K562 (cell line): ENCODE data around the gene VDAC2. TPM values are rescaled to one million over a fixed set of nuclear protein-coding genes. Genes with fewer than 3 reads are reported as not detected.

Experiments used
- ATAC-seq: fragments of 200-7000 bp; cut with Tn5 transposase; 3 replicates; pipeline ENCODE4 v1.9.1; 2020; ENCODE audit warnings: moderate library complexity
- BruUV-seq: library from RNA; stranded (reverse); fragments of 400-500 nt; replicated peaks from 2 replicates; lab custom pipeline; 2021; lab: Mats Ljungman, UMichigan
- CTCF ChIA-PET: fragments of 300-600 bp; formaldehyde crosslinking; extraction: SDS; loops from one replicate; lab custom pipeline; 2021; ENCODE audit warnings: low intra/inter-chr PET ratio; lab: Yijun Ruan, JAX
- POLR2A ChIA-PET: fragments of 300-600, 350-650 bp; sonication (Branson Sonifier 250); formaldehyde crosslinking; extraction: SDS; loops from one replicate; lab custom pipeline; 2021; ENCODE audit warnings: antibody characterized with exemption, inconsistent platforms; lab: Yijun Ruan, JAX
- DNase-seq, 4 experiments: peaks; one replicate each; pipeline versions ENCODE4 v3.0.0 to v3.0.0-alpha.2; 2011 to 2018; ENCODE audit warnings: low spot score in 3 of 4, mixed read lengths in 3 of 4; ENCODE audit errors: extremely low read depth in 1 of 4
- FAIRE-seq: peaks from 2 replicates; lab custom pipeline; 2011; peaks lifted over from hg19 to GRCh38; lab: Jason Lieb, UNC
- H2AFZ ChIP-seq: 2 replicates; pipeline ENCODE4 v1.6.0; 2011; ENCODE audit warnings: low read depth, low read length, control low read depth, inconsistent platforms
- H3K27ac ChIP-seq: fragments of 200-600 bp; 3 replicates; pipeline ENCODE4 v1.8.0; 2011; ENCODE audit warnings: low read depth, mild to moderate bottlenecking, control low read depth, inconsistent platforms, low read length, moderate library complexity, mixed read lengths; ENCODE audit errors: extremely low read depth
- H3K27me3 ChIP-seq, 2 experiments: fragments of 300-600 bp in 1 of 2; 2 replicates in 1 of 2; 3 replicates in 1 of 2; pipeline versions ENCODE4 v1.6.0 to v1.8.0; 2011; ENCODE audit warnings: inconsistent platforms in 2 of 2, low read length in 2 of 2, mild to moderate bottlenecking in 1 of 2, mixed read lengths in 1 of 2, moderate library complexity in 1 of 2; ENCODE audit not compliant: control insufficient read depth in 2 of 2, insufficient read depth in 2 of 2
- H3K36me3 ChIP-seq: fragments of 300-600 bp; 3 replicates; pipeline ENCODE4 v1.8.0; 2011; ENCODE audit warnings: mild to moderate bottlenecking, low read length, inconsistent platforms; ENCODE audit not compliant: control insufficient read depth, insufficient read depth
- H3K4me1 ChIP-seq, 2 experiments: fragments of 200-600 bp in 1 of 2; replicated peaks in 1 of 2; 2 replicates in 1 of 2; 3 replicates in 1 of 2; pipeline versions ENCODE4 v1.5.1 to v1.8.0; 2011; ENCODE audit warnings: inconsistent platforms in 2 of 2, low read length in 2 of 2, mild to moderate bottlenecking in 1 of 2, mixed read lengths in 1 of 2, moderate library complexity in 1 of 2; ENCODE audit not compliant: control insufficient read depth in 2 of 2, insufficient read depth in 2 of 2
- H3K4me2 ChIP-seq: 2 replicates; pipeline ENCODE4 v1.6.1; 2011; ENCODE audit warnings: low read length, control low read depth, inconsistent platforms, mixed read lengths; ENCODE audit not compliant: insufficient read depth
- H3K4me3 ChIP-seq: fragments of 200-600 bp; sonication (generic), shearing (Covaris generic); 2 replicates; pipeline ENCODE4 v1.5.1; 2016; ENCODE audit warnings: control low read depth, inconsistent platforms
- H3K79me2 ChIP-seq: fragments of 200-600 bp; 3 replicates; pipeline ENCODE4 v1.8.0; 2011; ENCODE audit warnings: low read length, inconsistent platforms; ENCODE audit not compliant: control insufficient read depth, insufficient read depth
- H3K9ac ChIP-seq, 2 experiments: 2 replicates each; pipeline versions ENCODE4 v1.6.0 to v1.6.1; 2011; ENCODE audit warnings: low read depth in 2 of 2, low read length in 2 of 2, control low read depth in 1 of 2, inconsistent platforms in 1 of 2, mild to moderate bottlenecking in 1 of 2, mixed read lengths in 1 of 2; ENCODE audit not compliant: insufficient read depth in 1 of 2
- H3K9me1 ChIP-seq: one replicate; pipeline ENCODE4 v1.6.0; 2011; ENCODE audit warnings: inconsistent platforms, mild to moderate bottlenecking, low read length, moderate library complexity; ENCODE audit not compliant: control insufficient read depth, insufficient read depth
- H3K9me3 ChIP-seq: replicated peaks from 2 replicates; pipeline ENCODE4 v1.5.1; 2011; ENCODE audit warnings: low read depth, low read length, inconsistent platforms; ENCODE audit not compliant: control insufficient read depth, insufficient read depth
- H4K20me1 ChIP-seq: replicated peaks from 2 replicates; pipeline ENCODE4 v1.6.1; 2011; ENCODE audit warnings: low read length, inconsistent platforms, mixed read lengths; ENCODE audit not compliant: control insufficient read depth, insufficient read depth
- EWSR1 ChIP-seq: fragments of 450-650 bp; IDR thresholded peaks from 2 replicates; pipeline ENCODE4 v1.6.1; 2018; ENCODE audit warnings: borderline replicate concordance, mild to moderate bottlenecking, low read depth, moderate library complexity; ENCODE audit not compliant: partially characterized antibody
- HDAC2 ChIP-seq: fragments of 450-650 bp; IDR thresholded peaks from 2 replicates; pipeline ENCODE4 v1.6.1; 2016; ENCODE audit warnings: mild to moderate bottlenecking
- HLTF ChIP-seq: fragments of 450-650 bp; IDR thresholded peaks from 2 replicates; pipeline ENCODE4 v1.6.1; 2016
- ILK ChIP-seq: fragments of 450-650 bp; IDR thresholded peaks from 2 replicates; pipeline ENCODE4 v1.6.1; 2016; ENCODE audit warnings: missing genetic modification characterization, low read depth, mild to moderate bottlenecking, missing compliant biosample characterization, moderate library complexity, borderline replicate concordance
- KAT7 ChIP-seq: sonication (generic); formaldehyde crosslinking; IDR thresholded peaks from 2 replicates; pipeline ENCODE4 v1.8.0; 2022; ENCODE audit warnings: missing genetic modification reagents, mild to moderate bottlenecking, borderline replicate concordance
- KHSRP ChIP-seq: fragments of 450-650 bp; IDR thresholded peaks from 2 replicates; pipeline ENCODE4 v1.6.1; 2017
- MEF2D ChIP-seq: conservative IDR thresholded peaks from 2 replicates; pipeline ENCODE4 v1.6.1; 2016; ENCODE audit warnings: low read depth, missing genetic modification characterization, missing compliant biosample characterization
- OTX1 ChIP-seq: fragments of 450-650 bp; formaldehyde crosslinking; IDR thresholded peaks from 2 replicates; pipeline ENCODE4 v1.4.0; 2022; ENCODE audit warnings: mild to moderate bottlenecking
- TRIM24 ChIP-seq, 2 experiments: fragments of 450-650 bp; IDR thresholded peaks; 2 replicates each; pipeline ENCODE4 v1.6.1; 2016
- ZNF12 ChIP-seq: sonication (generic); formaldehyde crosslinking; IDR thresholded peaks from 2 replicates; pipeline ENCODE4 v1.4.0; 2020; ENCODE audit warnings: mild to moderate bottlenecking, missing genetic modification reagents
- ZNF507 ChIP-seq: conservative IDR thresholded peaks from 2 replicates; pipeline ENCODE4 v1.6.1; 2017; ENCODE audit warnings: missing genetic modification characterization, missing compliant biosample characterization
- ZNF561 ChIP-seq: fragments of 450-650 bp; formaldehyde crosslinking; conservative IDR thresholded peaks from 2 replicates; pipeline ENCODE4 v1.4.0; 2020; ENCODE audit warnings: mild to moderate bottlenecking, moderate library complexity
- ZNF77 ChIP-seq: fragments of 250-450 bp; sonication (Bioruptor Pico); IDR thresholded peaks from 2 replicates; pipeline ENCODE4 v1.5.0; 2020
- WGBS: fragments of 100-300 bp; shearing (Covaris generic); methylation state at CpG from one replicate; pipeline ENCODE4 v1.1.6; 2016; ENCODE audit warnings: low coverage, mixed read lengths; ENCODE audit not compliant: insufficient coverage; ENCODE audit errors: missing lambda C conversion rate; 5-methylcytosine and 5-hydroxymethylcytosine counted together
- in situ Hi-C: fragments of 300-500 bp; cut with MboI; formaldehyde crosslinking; loops from 4 replicates; pipeline ENCODE4 v1.15.0; 2018; ENCODE audit warnings: inconsistent platforms, mixed read lengths
- intact Hi-C: fragments of 100-400 bp; cut with micrococcal nuclease; formaldehyde crosslinking; loops from 2 replicates; pipeline ENCODE4 v1.14.2; 2022
- polyA plus RNA-seq, 8 experiments: library from polyadenylated mRNA; depleted of rRNA in 4 of 8; stranded (reverse) in 5 of 8; unstranded in 3 of 8; fragments of >200 nt; fragmentation: Nextera tagmentation in 2 of 8; fragmentation: Illumina TruSeq in 1 of 8; extraction: Ambion mirVana in 2 of 8; extraction: Trizol in 1 of 8; gene quantifications; 2 replicates each; pipeline versions ENCODE4 v1.2.1 to v1.2.3, GENCODE V29; 2011 to 2014; ENCODE audit warnings: inconsistent platforms in 1 of 8, missing spikeins in 1 of 8
- total RNA-seq, 7 experiments: library from RNA; depleted of rRNA in 6 of 7; stranded (reverse); fragments of >200 nt in 6 of 7; fragmentation: Illumina TruSeq in 2 of 7; extraction: Trizol in 2 of 7; gene quantifications; 2 replicates each; pipeline versions ENCODE4 v1.2.1 to v1.2.3, GENCODE V29; 2011 to 2021; ENCODE audit warnings: low replicate concordance in 1 of 7
- TF ChIP-seq, protein P1 (sequence below): fragments of 450-650 bp; IDR thresholded peaks from 2 replicates; pipeline ENCODE4 v1.7.0; 2016; ENCODE audit warnings: borderline replicate concordance
- TF ChIP-seq, protein P2 (sequence below): fragments of 200-400 bp; formaldehyde crosslinking; IDR thresholded peaks from 2 replicates; pipeline ENCODE4 v1.6.1; 2017; ENCODE audit warnings: mild to moderate bottlenecking, low read depth, low read length, moderate library complexity

The VDAC2 gene
- total and polyA plus RNA-seq, 9 of the 15 experiments (the other 6 are each of a cell fraction or from before 2014, with no cell fraction given): 139 to 450 (median 250) TPM

DNA sequence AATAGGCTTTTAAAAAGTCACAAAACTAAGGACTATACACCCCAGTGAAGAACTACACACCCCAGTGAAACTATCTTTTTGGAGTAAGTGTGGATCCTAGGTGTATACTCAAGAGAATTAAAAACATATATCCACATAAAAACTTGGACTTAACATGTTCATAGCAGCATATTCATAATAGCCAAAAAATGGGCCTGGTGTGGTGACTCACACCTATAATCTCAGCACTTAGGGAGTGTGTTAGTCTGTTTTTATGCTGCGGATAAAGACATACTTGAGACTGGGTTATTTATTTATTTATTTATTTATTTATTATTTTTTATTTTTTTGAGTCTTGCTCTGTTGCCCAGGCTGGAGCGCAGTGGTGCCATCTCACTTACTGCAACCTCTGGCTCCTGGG lies 44.1 kb downstream of the VDAC2 start:
- H3K27me3 ChIP-seq: peaks cover 0 to 5% of the 10 kb centered on the region in 2 experiments; a peak in 1 of 5 replicates
- TF ChIP-seq ZNF561 (CRISPR knock-in tag) (no peak), TRIM24 (IDR thresholded peaks at IDR 0.05) (no peak), ZNF507 (tag) (no peak), ILK (tag) (no peak), KHSRP (no peak), HLTF (no peak), HDAC2 (no peak), OTX1 (CRISPR knock-in tag) (no peak), ZNF77 (CRISPR knock-in tag) (no peak), EWSR1 (no peak), KAT7 (CRISPR knock-in tag) (no peak), MEF2D (no peak), ZNF12 (CRISPR knock-in tag) (no peak)
- TF ChIP-seq, protein P1, sequence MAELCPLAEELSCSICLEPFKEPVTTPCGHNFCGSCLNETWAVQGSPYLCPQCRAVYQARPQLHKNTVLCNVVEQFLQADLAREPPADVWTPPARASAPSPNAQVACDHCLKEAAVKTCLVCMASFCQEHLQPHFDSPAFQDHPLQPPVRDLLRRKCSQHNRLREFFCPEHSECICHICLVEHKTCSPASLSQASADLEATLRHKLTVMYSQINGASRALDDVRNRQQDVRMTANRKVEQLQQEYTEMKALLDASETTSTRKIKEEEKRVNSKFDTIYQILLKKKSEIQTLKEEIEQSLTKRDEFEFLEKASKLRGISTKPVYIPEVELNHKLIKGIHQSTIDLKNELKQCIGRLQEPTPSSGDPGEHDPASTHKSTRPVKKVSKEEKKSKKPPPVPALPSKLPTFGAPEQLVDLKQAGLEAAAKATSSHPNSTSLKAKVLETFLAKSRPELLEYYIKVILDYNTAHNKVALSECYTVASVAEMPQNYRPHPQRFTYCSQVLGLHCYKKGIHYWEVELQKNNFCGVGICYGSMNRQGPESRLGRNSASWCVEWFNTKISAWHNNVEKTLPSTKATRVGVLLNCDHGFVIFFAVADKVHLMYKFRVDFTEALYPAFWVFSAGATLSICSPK: no peak
- TF ChIP-seq, protein P2, sequence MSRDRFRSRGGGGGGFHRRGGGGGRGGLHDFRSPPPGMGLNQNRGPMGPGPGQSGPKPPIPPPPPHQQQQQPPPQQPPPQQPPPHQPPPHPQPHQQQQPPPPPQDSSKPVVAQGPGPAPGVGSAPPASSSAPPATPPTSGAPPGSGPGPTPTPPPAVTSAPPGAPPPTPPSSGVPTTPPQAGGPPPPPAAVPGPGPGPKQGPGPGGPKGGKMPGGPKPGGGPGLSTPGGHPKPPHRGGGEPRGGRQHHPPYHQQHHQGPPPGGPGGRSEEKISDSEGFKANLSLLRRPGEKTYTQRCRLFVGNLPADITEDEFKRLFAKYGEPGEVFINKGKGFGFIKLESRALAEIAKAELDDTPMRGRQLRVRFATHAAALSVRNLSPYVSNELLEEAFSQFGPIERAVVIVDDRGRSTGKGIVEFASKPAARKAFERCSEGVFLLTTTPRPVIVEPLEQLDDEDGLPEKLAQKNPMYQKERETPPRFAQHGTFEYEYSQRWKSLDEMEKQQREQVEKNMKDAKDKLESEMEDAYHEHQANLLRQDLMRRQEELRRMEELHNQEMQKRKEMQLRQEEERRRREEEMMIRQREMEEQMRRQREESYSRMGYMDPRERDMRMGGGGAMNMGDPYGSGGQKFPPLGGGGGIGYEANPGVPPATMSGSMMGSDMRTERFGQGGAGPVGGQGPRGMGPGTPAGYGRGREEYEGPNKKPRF: no peak
- H3K79me2 ChIP-seq: no peaks in the 10 kb centered on the region
- 42% methylated on average over 2 of the region's 2 CpGs for WGBS
- POLR2A ChIA-PET: no interaction called here
- H3K4me3 ChIP-seq: no peak overlapping the region
- CTCF ChIA-PET: no interaction called here
- H3K9ac ChIP-seq: no peak overlapping the region
- H2AFZ ChIP-seq: no peak overlapping the region
- no peak for ATAC-seq
- intact Hi-C loops (no loop called here), in situ Hi-C loops (no loop called here)
- no peaks in the 10 kb centered on the region for H3K4me1 ChIP-seq
- peaks cover 2% of the 10 kb centered on the region; the same call in 1 of the 2 replicates for H3K9me3 ChIP-seq
- DNase-seq: no peak
- FAIRE-seq: no peak
- H3K27ac ChIP-seq: no peak overlapping the region
- no peak overlapping the region for H3K4me2 ChIP-seq
- no peaks in the 10 kb centered on the region for H4K20me1 ChIP-seq
- no TSS peak for BruUV-seq
- no peaks in the 10 kb centered on the region for H3K9me1 ChIP-seq
- no peaks in the 10 kb centered on the region for H3K36me3 ChIP-seq
